Endodermal cell (in vitro differentiated cells): ENCODE data around the gene TMCO4. TPM values are rescaled to one million over a fixed set of nuclear protein-coding genes. Genes with fewer than 3 reads are reported as not detected.

Experiments
- DNase-seq: peaks from one replicate; pipeline ENCODE4 v3.0.0-alpha.2; 2017
- H3K27ac ChIP-seq: 2 replicates; pipeline ENCODE4 v1.5.1; 2013; ENCODE audit warnings: mild to moderate bottlenecking, low read depth, low read length, moderate library complexity
- H3K27me3 ChIP-seq: 2 replicates; pipeline ENCODE4 v1.6.1; 2013; ENCODE audit warnings: mild to moderate bottlenecking, low read length, moderate library complexity; ENCODE audit not compliant: insufficient read depth, control insufficient read depth, poor library complexity, severe bottlenecking
- H3K36me3 ChIP-seq: 2 replicates; pipeline ENCODE4 v1.7.0; 2013; ENCODE audit warnings: mild to moderate bottlenecking, low read length, moderate library complexity; ENCODE audit not compliant: control insufficient read depth, insufficient read depth
- H3K4me1 ChIP-seq: one replicate; pipeline ENCODE4 v1.7.0; 2013; ENCODE audit warnings: low read length; ENCODE audit not compliant: control insufficient read depth, insufficient read depth
- H3K4me3 ChIP-seq: 2 replicates; pipeline ENCODE4 v1.5.1; 2013; ENCODE audit warnings: mild to moderate bottlenecking, low read length, moderate library complexity
- H3K9ac ChIP-seq: 2 replicates; pipeline ENCODE4 v1.6.1; 2013; ENCODE audit warnings: mild to moderate bottlenecking, low read length, moderate library complexity; ENCODE audit not compliant: poor library complexity, severe bottlenecking; ENCODE audit errors: extremely low read depth
- H3K9me3 ChIP-seq: 2 replicates; pipeline ENCODE4 v1.6.1; 2013; ENCODE audit warnings: mild to moderate bottlenecking, low read length, moderate library complexity; ENCODE audit not compliant: control insufficient read depth
- H3K27ac Mint-ChIP-seq: 2 replicates; pipeline ENCODE4 v1.8.0; 2020; ENCODE audit warnings: mixed read lengths
- H3K27me3 Mint-ChIP-seq: 2 replicates; pipeline ENCODE4 v1.8.0; 2021; ENCODE audit warnings: mild to moderate bottlenecking, mixed read lengths; ENCODE audit not compliant: insufficient read depth
- H3K36me3 Mint-ChIP-seq: 2 replicates; pipeline ENCODE4 v1.8.0; 2020; ENCODE audit warnings: low read depth, mixed read lengths
- H3K4me1 Mint-ChIP-seq: 2 replicates; pipeline ENCODE4 v1.8.0; 2020; ENCODE audit warnings: mixed read lengths
- H3K4me3 Mint-ChIP-seq: 2 replicates; pipeline ENCODE4 v1.8.0; 2020; ENCODE audit warnings: mild to moderate bottlenecking, moderate library complexity, mixed read lengths
- H3K9me3 Mint-ChIP-seq: 2 replicates; pipeline ENCODE4 v1.8.0; 2020; ENCODE audit warnings: mild to moderate bottlenecking, mixed read lengths
- WGBS, 2 experiments: methylation state at CpG; one replicate each; pipeline versions ENCODE4 v1.1.5 to v1.1.7; 2013; ENCODE audit warnings: missing lambda C conversion rate in 2 of 2, mixed read lengths in 1 of 2; ENCODE audit not compliant: insufficient coverage in 1 of 2, insufficient read length in 1 of 2; 5-methylcytosine and 5-hydroxymethylcytosine counted together
- total RNA-seq, 2 donors: library from RNA; stranded (reverse); fragmentation: NEBNext Ultra II Directional in 1 of 2; extraction: Animal tissue kit (Norgen Biotek cat#: 25700) in 1 of 2; gene quantifications; 2 replicates in 1 of 2; 3 replicates in 1 of 2; pipeline ENCODE4 v1.2.1, GENCODE V29; 2021
- TF ChIP-seq, protein P1 (sequence below): fragments of 200-600 bp; sonication (generic); conservative IDR thresholded peaks from 2 replicates; pipeline ENCODE4 v1.5.0; 2021; ENCODE audit warnings: antibody characterized with exemption, mild to moderate bottlenecking

The TMCO4 gene
- total RNA-seq, 2 donors from 2014 or later = 6.2 to 6.6 TPM

GRCh38 chr1:19775317-19775716 is 24.4 kb downstream of the TMCO4 start:
- Histone ChIP-seq H3K4me1 (no peaks in the 10 kb centered on the region), H3K36me3 (no peaks in the 10 kb centered on the region), H3K27ac (no peak overlapping the region), H3K4me3 (no peak overlapping the region), H3K9me3 (no peaks in the 10 kb centered on the region), H3K9ac (no peak overlapping the region), H3K27me3 (no peaks in the 10 kb centered on the region)
- peaks cover 25% of the 10 kb centered on the region for H3K27me3 Mint-ChIP-seq
- no peaks in the 10 kb centered on the region for H3K9me3 Mint-ChIP-seq
- no peak overlapping the region for H3K4me3 Mint-ChIP-seq
- no peaks in the 10 kb centered on the region for H3K36me3 Mint-ChIP-seq
- DNase-seq = no peak
- TF ChIP-seq, protein P1, sequence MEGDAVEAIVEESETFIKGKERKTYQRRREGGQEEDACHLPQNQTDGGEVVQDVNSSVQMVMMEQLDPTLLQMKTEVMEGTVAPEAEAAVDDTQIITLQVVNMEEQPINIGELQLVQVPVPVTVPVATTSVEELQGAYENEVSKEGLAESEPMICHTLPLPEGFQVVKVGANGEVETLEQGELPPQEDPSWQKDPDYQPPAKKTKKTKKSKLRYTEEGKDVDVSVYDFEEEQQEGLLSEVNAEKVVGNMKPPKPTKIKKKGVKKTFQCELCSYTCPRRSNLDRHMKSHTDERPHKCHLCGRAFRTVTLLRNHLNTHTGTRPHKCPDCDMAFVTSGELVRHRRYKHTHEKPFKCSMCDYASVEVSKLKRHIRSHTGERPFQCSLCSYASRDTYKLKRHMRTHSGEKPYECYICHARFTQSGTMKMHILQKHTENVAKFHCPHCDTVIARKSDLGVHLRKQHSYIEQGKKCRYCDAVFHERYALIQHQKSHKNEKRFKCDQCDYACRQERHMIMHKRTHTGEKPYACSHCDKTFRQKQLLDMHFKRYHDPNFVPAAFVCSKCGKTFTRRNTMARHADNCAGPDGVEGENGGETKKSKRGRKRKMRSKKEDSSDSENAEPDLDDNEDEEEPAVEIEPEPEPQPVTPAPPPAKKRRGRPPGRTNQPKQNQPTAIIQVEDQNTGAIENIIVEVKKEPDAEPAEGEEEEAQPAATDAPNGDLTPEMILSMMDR = no peak
- H3K4me1 Mint-ChIP-seq = no peaks in the 10 kb centered on the region
- H3K27ac Mint-ChIP-seq = no peak overlapping the region
- 86 to 92% methylated on average over 5 to 6 of the region's 6 CpGs for WGBS, 2 experiments

GRCh38 chr1:19774180-19774785 is 25.4 kb downstream of the TMCO4 start:
- H3K27me3 Mint-ChIP-seq = peaks cover 14% of the 10 kb centered on the region
- whole genome bisulfite sequencing, 2 experiments = 88 to 93% methylated on average over 3 to 6 of the region's 6 CpGs
- TF ChIP-seq, protein P1 = no peak

DNA sequence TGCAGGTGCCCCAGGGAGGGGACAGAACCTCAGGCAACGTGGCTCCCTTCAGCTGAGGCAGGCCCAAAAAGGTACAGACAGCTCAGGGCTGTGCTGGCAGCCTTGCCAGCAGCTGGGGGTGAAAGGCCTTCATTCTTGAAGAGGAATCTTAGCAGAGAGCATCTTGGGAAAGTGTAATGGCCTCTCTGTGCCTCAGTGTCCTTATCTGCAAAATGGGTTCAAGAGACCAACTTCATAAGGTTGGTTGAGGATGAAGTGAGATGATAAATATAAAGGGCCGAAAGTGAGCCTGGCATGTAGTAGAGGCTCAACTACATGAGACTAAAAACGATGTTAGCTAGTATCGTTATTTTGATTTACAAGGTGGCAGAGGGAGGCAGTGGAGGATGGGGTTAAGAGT is 26.2 kb downstream of the TMCO4 start:
- Histone ChIP-seq H3K4me3 (no peak overlapping the region), H3K27ac (no peak overlapping the region), H3K36me3 (no peaks in the 10 kb centered on the region), H3K27me3 (no peaks in the 10 kb centered on the region), H3K9me3 (no peaks in the 10 kb centered on the region), H3K4me1 (peaks cover 6% of the 10 kb centered on the region), H3K9ac (no peak overlapping the region)
- Mint-ChIP-seq H3K9me3 (no peaks in the 10 kb centered on the region), H3K36me3 (no peaks in the 10 kb centered on the region), H3K4me1 (peaks cover 14% of the 10 kb centered on the region), H3K4me3 (no peak overlapping the region), H3K27me3 (peaks cover 6% of the 10 kb centered on the region), H3K27ac (no peak overlapping the region)
- no peak for DNase-seq
- TF ChIP-seq, protein P1 = no peak
- WGBS, 2 experiments = 88 to 89% methylated on average over 1 to 4 of the region's 4 CpGs

More at GRCh38 chr1:19774180-19774785, 25.4 kb downstream of the TMCO4 start:
- no peak overlapping the region for H3K9ac ChIP-seq
- peaks cover 7% of the 10 kb centered on the region for H3K4me1 Mint-ChIP-seq
- no peak overlapping the region for H3K27ac Mint-ChIP-seq
- H3K4me3 ChIP-seq = no peak overlapping the region
- H3K36me3 ChIP-seq = no peaks in the 10 kb centered on the region
- H3K4me1 ChIP-seq = no peaks in the 10 kb centered on the region
- no peak overlapping the region for H3K4me3 Mint-ChIP-seq
- no peaks in the 10 kb centered on the region for H3K36me3 Mint-ChIP-seq
- no peaks in the 10 kb centered on the region for H3K9me3 Mint-ChIP-seq
- H3K27me3 ChIP-seq = no peaks in the 10 kb centered on the region
- DNase-seq = no peak
- no peaks in the 10 kb centered on the region for H3K9me3 ChIP-seq
- no peak overlapping the region for H3K27ac ChIP-seq
